ENCODE data around the gene CACNA2D3.

DNA sequence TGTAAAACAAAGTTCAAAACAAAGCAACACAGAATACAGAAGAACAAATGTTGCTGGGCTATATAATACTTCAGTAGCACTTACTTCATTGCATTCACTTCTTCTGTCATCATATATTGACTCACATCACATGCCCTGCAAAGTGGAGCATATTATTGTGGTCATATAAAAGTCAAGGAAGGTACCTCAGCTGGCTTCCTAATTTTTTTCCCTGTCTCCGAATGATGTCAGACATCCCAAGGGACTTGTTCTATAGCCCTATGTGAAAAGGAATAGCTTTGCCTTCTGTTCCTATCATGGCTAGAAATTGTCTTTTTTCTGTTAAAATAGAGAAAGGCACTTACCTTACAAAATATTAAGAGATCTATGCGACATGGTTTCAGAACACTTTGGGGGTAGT, 696.1 kb downstream of the CACNA2D3 start:
- no peak for TF ChIP-seq EP300 (IDR thresholded peaks at IDR 0.05; ENCODE audit: low read depth)
- TF ChIP-seq, protein P1, sequence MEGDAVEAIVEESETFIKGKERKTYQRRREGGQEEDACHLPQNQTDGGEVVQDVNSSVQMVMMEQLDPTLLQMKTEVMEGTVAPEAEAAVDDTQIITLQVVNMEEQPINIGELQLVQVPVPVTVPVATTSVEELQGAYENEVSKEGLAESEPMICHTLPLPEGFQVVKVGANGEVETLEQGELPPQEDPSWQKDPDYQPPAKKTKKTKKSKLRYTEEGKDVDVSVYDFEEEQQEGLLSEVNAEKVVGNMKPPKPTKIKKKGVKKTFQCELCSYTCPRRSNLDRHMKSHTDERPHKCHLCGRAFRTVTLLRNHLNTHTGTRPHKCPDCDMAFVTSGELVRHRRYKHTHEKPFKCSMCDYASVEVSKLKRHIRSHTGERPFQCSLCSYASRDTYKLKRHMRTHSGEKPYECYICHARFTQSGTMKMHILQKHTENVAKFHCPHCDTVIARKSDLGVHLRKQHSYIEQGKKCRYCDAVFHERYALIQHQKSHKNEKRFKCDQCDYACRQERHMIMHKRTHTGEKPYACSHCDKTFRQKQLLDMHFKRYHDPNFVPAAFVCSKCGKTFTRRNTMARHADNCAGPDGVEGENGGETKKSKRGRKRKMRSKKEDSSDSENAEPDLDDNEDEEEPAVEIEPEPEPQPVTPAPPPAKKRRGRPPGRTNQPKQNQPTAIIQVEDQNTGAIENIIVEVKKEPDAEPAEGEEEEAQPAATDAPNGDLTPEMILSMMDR (IDR thresholded peaks at IDR 0.05): no peak

Data from transverse colon (tissue), 3 donors.